BJ (cell line): ENCODE results near the gene INHA. TPM values are rescaled to one million over a fixed set of nuclear protein-coding genes. Genes with fewer than 3 reads are reported as not detected.

ENCODE experiments used
- CTCF ChIA-PET: fragments of 350-600 bp; formaldehyde crosslinking; extraction: SDS; loops from one replicate; lab custom pipeline; 2021; ENCODE audit warnings: antibody characterized with exemption, inconsistent platforms; lab: Yijun Ruan, JAX
- POLR2A ChIA-PET: fragments of 300-600 bp; sonication (Branson Sonifier 250); formaldehyde crosslinking; extraction: SDS; loops from one replicate; lab custom pipeline; 2021; ENCODE audit warnings: antibody characterized with exemption; lab: Charles Lee
- DNase-seq: peaks from one replicate; pipeline ENCODE4 v3.0.0-alpha.2; 2011; ENCODE audit warnings: low read depth
- H3K27me3 ChIP-seq: 2 replicates; pipeline ENCODE4 v1.6.0; 2011; ENCODE audit warnings: low read length; ENCODE audit not compliant: control insufficient read depth, insufficient read depth
- H3K36me3 ChIP-seq: 2 replicates; pipeline ENCODE4 v1.5.1; 2011; ENCODE audit warnings: low read length; ENCODE audit not compliant: control insufficient read depth, insufficient read depth
- H3K4me3 ChIP-seq: 2 replicates; pipeline ENCODE4 v1.5.1; 2011; ENCODE audit warnings: low read depth, mild to moderate bottlenecking, control low read depth, low read length
- CTCF ChIP-seq: IDR thresholded peaks from 2 replicates; pipeline ENCODE4 v1.5.1; 2011; ENCODE audit warnings: low read depth, mild to moderate bottlenecking, control low read depth, inconsistent platforms, low read length, moderate library complexity; ENCODE audit not compliant: insufficient read depth
- polyA plus RNA-seq: library from polyadenylated mRNA; depleted of rRNA; stranded (reverse); fragments of >200 nt; gene quantifications from 2 replicates; pipeline ENCODE4 v1.2.3, GENCODE V29; 2011

INHA gene
- polyA plus RNA-seq, 1 experiment = 1.5 TPM

- Histone ChIP-seq H3K4me3 (no peak overlapping the region), H3K27me3 (peaks cover 13% of the 10 kb centered on the region), H3K36me3 (no peaks in the 10 kb centered on the region)
- no peak for DNase-seq
- ChIA-PET CTCF (interaction anchor here (0.6 to 42.0 kb wide), 11 partner anchors 3 to 158 kb away, joined by 3 to 872 read pairs (median 17); partner anchors contain the start of genes ASIC4, CHPF, DNPEP and GMPPA), POLR2A (no interaction called here)
- TF ChIP-seq CTCF = no peak
Measured at GRCh38 chr2:219531639-219532377, 40.3 kb upstream of the INHA start.

- no peak overlapping the region for H3K4me3 ChIP-seq
- no peak for DNase-seq
- H3K27me3 ChIP-seq = peaks cover 11% of the 10 kb centered on the region
- H3K36me3 ChIP-seq = no peaks in the 10 kb centered on the region
- ChIA-PET CTCF (interaction anchor here (1.2 to 35.2 kb wide), 3 partner anchors 21 to 158 kb away, joined by 3 to 872 read pairs (median 291); partner anchors contain the start of genes ASIC4 and GMPPA), POLR2A (no interaction called here)
- no peak for TF ChIP-seq CTCF
Measured at GRCh38 chr2:219532378-219532649, 39.8 kb upstream of the INHA start.

GRCh38 chr2:219533930-219534661 is 38.0 kb upstream of the INHA start:
- peaks cover 3% of the 10 kb centered on the region for H3K36me3 ChIP-seq
- DNase-seq = no peak
- no peak overlapping the region for H3K4me3 ChIP-seq
- ChIA-PET CTCF (interaction anchor here (0.7 to 35.2 kb wide), 5 partner anchors 11 to 155 kb away, joined by 3 to 872 read pairs (median 3); partner anchors contain the start of genes ASIC4 and GMPPA), POLR2A (no interaction called here)
- H3K27me3 ChIP-seq = peaks cover 8% of the 10 kb centered on the region
- TF ChIP-seq CTCF = no peak

- POLR2A ChIA-PET = no interaction called here
- CTCF ChIA-PET = interaction anchor here (2.8 to 35.2 kb wide), 4 partner anchors 26 to 153 kb away, joined by 10 to 872 read pairs (median 10); partner anchors contain the start of genes ASIC4 and GMPPA
- Histone ChIP-seq H3K4me3 (no peak overlapping the region), H3K27me3 (peaks cover 2% of the 10 kb centered on the region; the same call in 1 of the 2 replicates), H3K36me3 (peaks cover 24% of the 10 kb centered on the region)
- no peak for TF ChIP-seq CTCF
- DNase-seq = no peak
Measured at GRCh38 chr2:219536425-219536824, 35.7 kb upstream of the INHA start.

GRCh38 chr2:219536967-219537366 is 35.1 kb upstream of the INHA start:
- ChIA-PET CTCF (interaction anchor here (0.6 to 35.2 kb wide), 5 partner anchors 26 to 153 kb away, joined by 3 to 872 read pairs (median 10); partner anchors contain the start of genes ASIC4 and GMPPA), POLR2A (no interaction called here)
- no peak for TF ChIP-seq CTCF
- no peak for DNase-seq
- Histone ChIP-seq H3K36me3 (peaks cover 28% of the 10 kb centered on the region), H3K4me3 (no peak overlapping the region), H3K27me3 (0 out of 2 replicates have a peak, but pooled peaks cover 2% of the 10 kb centered on the region)
